Endothelial cell (in vitro differentiated cells): ENCODE results near the gene SLC8A2. TPM values are rescaled to one million over a fixed set of nuclear protein-coding genes. Genes with fewer than 3 reads are reported as not detected.
A peak's percentile ranks its signal among the peaks of the same experiment; 100 is the strongest.

ENCODE experiments used
- DNase-seq: peaks from one replicate; pipeline ENCODE4 v3.0.0; 2021; ENCODE audit warnings: low spot score
- H3K27ac Mint-ChIP-seq: one replicate; pipeline ENCODE4 v1.8.0; 2021; ENCODE audit warnings: mixed read lengths, inconsistent platforms; ENCODE audit not compliant: unreplicated experiment
- H3K27me3 Mint-ChIP-seq: one replicate; pipeline ENCODE4 v1.8.0; 2021; ENCODE audit warnings: mild to moderate bottlenecking, moderate library complexity, mixed read lengths, inconsistent platforms; ENCODE audit not compliant: unreplicated experiment
- H3K36me3 Mint-ChIP-seq: one replicate; pipeline ENCODE4 v1.8.0; 2021; ENCODE audit warnings: mild to moderate bottlenecking, low read depth, mixed read lengths, inconsistent platforms; ENCODE audit not compliant: unreplicated experiment
- H3K4me1 Mint-ChIP-seq: one replicate; pipeline ENCODE4 v1.8.0; 2021; ENCODE audit warnings: mild to moderate bottlenecking, mixed read lengths, inconsistent platforms; ENCODE audit not compliant: unreplicated experiment
- H3K4me3 Mint-ChIP-seq: one replicate; pipeline ENCODE4 v1.8.0; 2021; ENCODE audit warnings: mild to moderate bottlenecking, mixed read lengths, inconsistent platforms; ENCODE audit not compliant: unreplicated experiment
- H3K9me3 Mint-ChIP-seq: one replicate; pipeline ENCODE4 v1.8.0; 2021; ENCODE audit warnings: mixed read lengths, inconsistent platforms; ENCODE audit not compliant: unreplicated experiment
- CTCF ChIP-seq: fragments of 200-600 bp; sonication (generic); IDR thresholded peaks from one replicate; pipeline ENCODE4 v1.5.0; 2021; ENCODE audit warnings: antibody characterized with exemption; ENCODE audit not compliant: unreplicated experiment
- total RNA-seq: library from RNA; stranded (reverse); fragmentation: NEBNext Ultra II Directional; extraction: Animal tissue kit (Norgen Biotek cat#: 25700); gene quantifications from one replicate; pipeline ENCODE4 v1.2.1, GENCODE V29; 2021; ENCODE audit not compliant: unreplicated experiment

The SLC8A2 gene
- total RNA-seq, 1 donor from 2014 or later: 0.80 TPM

- peaks cover 11% of the 10 kb centered on the region for H3K27me3 Mint-ChIP-seq
- no peaks in the 10 kb centered on the region for H3K4me1 Mint-ChIP-seq
- no peaks in the 10 kb centered on the region for H3K9me3 Mint-ChIP-seq
Observed at GRCh38 chr19:47497821-47498520, 26.3 kb upstream of the SLC8A2 start.

GRCh38 chr19:47497050-47497766 lies 25.5 kb upstream of the SLC8A2 start:
- no peak for TF ChIP-seq CTCF
- H3K4me1 Mint-ChIP-seq: no peaks in the 10 kb centered on the region
- H3K27me3 Mint-ChIP-seq: peaks cover 11% of the 10 kb centered on the region
- peaks cover 27% of the 10 kb centered on the region for H3K36me3 Mint-ChIP-seq
- H3K4me3 Mint-ChIP-seq: no peak overlapping the region
- no peaks in the 10 kb centered on the region for H3K9me3 Mint-ChIP-seq
- H3K27ac Mint-ChIP-seq: no peak overlapping the region
- no peak for DNase-seq

More at GRCh38 chr19:47497821-47498520, 26.3 kb upstream of the SLC8A2 start:
- no peak for DNase-seq
- Mint-ChIP-seq H3K27ac (no peak overlapping the region), H3K36me3 (peaks cover 34% of the 10 kb centered on the region), H3K4me3 (no peak overlapping the region)
- no peak for TF ChIP-seq CTCF

DNA sequence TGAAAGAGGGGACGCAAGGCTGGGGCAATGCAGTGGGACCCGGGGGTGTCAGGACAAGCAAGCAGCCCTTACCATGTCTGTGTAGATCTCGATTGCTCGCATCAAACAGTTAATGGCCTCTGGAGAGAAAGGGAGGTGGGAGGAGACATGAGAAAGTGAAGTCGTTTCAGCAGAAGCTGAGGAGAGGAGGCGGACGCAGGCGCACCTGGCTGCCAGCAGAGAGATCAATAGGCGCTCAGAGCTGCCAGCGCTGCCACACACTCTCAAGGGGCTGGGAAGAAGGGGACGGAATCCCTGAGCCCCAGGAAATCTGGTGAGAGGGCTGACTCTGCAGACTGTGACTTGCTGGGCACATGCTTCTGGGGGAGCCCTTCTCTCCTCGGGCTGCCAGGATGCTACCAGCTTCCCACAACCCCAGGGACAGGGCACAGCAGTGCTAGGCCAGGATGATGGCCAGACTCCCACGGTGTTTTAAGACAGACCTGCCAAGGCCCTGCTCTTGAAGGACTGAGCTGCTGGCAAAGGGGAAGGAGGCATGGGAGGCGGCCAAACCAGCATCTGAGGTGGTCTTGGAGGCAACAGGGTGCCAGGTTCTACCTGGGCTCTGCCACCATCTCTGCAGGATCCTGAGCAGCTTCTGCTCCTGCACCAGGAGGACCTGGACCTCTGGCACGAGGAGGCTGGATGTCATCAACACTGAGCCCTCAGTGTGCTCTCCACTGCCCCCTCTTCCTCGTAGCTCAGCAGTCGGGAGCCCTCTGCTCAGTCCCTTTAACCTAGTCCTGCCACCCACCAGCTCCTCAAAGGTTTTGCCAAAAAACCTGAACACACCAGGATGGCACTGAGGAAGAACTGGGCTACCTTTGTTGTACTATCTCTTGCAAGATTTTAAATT lies 24.0 kb upstream of the SLC8A2 start:
- peak overlapping the region; percentile 77 for H3K27ac Mint-ChIP-seq
- no peak for DNase-seq
- TF ChIP-seq CTCF: no peak
- H3K27me3 Mint-ChIP-seq: peaks cover 11% of the 10 kb centered on the region
- peaks cover 25% of the 10 kb centered on the region for H3K36me3 Mint-ChIP-seq
- no peaks in the 10 kb centered on the region for H3K4me1 Mint-ChIP-seq
- no peak overlapping the region for H3K4me3 Mint-ChIP-seq
- no peaks in the 10 kb centered on the region for H3K9me3 Mint-ChIP-seq

DNA sequence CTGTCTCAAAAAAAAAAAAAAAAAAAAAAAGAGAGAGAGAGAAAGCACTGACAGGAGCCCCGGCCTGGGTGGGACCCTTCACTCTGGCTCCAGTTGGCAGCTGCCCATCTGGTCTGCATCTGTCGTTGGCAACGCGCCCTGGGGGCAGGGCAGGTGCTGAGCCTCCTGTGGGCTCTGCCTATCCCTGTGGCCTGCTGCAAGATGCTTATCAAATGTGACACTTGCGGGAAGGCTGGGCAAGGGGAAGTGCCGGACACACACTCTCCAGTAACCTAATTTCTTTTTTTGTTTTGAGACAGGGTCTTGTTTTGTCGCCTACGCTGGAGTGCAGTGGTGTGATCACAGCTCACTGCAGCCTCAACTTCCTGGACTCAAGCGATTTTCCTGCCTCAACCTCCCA lies 23.0 kb upstream of the SLC8A2 start:
- Mint-ChIP-seq H3K4me1 (no peaks in the 10 kb centered on the region), H3K27ac (no peak overlapping the region), H3K36me3 (peaks cover 35% of the 10 kb centered on the region), H3K9me3 (no peaks in the 10 kb centered on the region), H3K4me3 (no peak overlapping the region), H3K27me3 (peaks cover 11% of the 10 kb centered on the region)
- no peak for DNase-seq
- TF ChIP-seq CTCF: no peak
